ENCODE measurements around the gene GAGE12C.
"Not testable (repeated sequence)": the region's sequence is repeated elsewhere in the genome, so short reads cannot be mapped to it uniquely, and the experiment has no call there.

Gene GAGE12C

DNA sequence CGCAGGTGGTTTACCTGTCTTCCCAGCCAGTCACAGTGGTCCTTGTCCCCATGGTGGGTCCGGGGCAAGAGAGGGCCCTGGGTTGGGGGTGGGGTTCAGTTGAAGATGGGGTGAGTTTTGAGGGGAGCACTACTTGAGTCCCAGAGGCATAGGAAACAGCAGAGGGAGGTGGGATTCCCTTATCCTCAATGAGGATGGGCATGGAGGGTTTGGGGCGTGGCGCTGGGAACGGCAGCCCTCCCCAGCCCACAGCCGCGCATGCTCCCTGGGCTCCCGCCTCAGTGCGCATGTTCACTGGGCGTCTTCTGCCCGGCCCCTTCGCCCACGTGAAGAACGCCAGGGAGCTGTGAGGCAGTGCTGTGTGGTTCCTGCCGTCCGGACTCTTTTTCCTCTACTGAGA lies at the start of gene GAGE12C:
TSS of gene GAGE12C (plus strand) at position 301 of the 400 bp plus-strand sequence. CDS start 1,155 bp downstream, outside the sequence.
- DNase-seq = not testable (repeated sequence)

- DNase-seq = not testable (repeated sequence)
Observed at GRCh38 chrX:49541433-49541832, 9.5 kb downstream of the GAGE12C start, which contains the start of gene GAGE12D. TSS of gene GAGE12D (plus strand) at chrX:49541733. CDS start at chrX:49542888, 1,155 bp downstream.

DNA sequence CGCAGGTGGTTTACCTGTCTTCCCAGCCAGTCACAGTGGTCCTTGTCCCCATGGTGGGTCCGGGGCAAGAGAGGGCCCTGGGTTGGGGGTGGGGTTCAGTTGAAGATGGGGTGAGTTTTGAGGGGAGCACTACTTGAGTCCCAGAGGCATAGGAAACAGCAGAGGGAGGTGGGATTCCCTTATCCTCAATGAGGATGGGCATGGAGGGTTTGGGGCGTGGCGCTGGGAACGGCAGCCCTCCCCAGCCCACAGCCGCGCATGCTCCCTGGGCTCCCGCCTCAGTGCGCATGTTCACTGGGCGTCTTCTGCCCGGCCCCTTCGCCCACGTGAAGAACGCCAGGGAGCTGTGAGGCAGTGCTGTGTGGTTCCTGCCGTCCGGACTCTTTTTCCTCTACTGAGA lies 19.0 kb downstream of the GAGE12C start, which contains the start of gene GAGE12E:
TSS of gene GAGE12E (plus strand) at position 301 of the 400 bp plus-strand sequence. CDS start 1,155 bp downstream, outside the sequence.
- DNase-seq = not testable (repeated sequence)

GRCh38 chrX:49560542-49560941 lies 28.6 kb downstream of the GAGE12C start, which contains the start of gene GAGE12F:
TSS of gene GAGE12F (plus strand) at chrX:49560842. CDS start at chrX:49561997, 1,155 bp downstream.
- not testable (repeated sequence) for DNase-seq

GRCh38 chrX:49568728-49569127 lies 36.8 kb downstream of the GAGE12C start:
- DNase-seq = not testable (repeated sequence)

- not testable (repeated sequence) for DNase-seq
Observed at GRCh38 chrX:49569152-49569551, 37.2 kb downstream of the GAGE12C start.

- DNase-seq = not testable (repeated sequence)
Observed at GRCh38 chrX:49570100-49570499, 38.1 kb downstream of the GAGE12C start, which contains the start of gene GAGE12G. TSS of gene GAGE12G (plus strand) at chrX:49570400. CDS start at chrX:49571555, 1,155 bp downstream.

GRCh38 chrX:49579649-49580048 lies 47.7 kb downstream of the GAGE12C start, which contains the start of gene GAGE12H:
TSS of gene GAGE12H (plus strand) at chrX:49579949. CDS start at chrX:49581104, 1,155 bp downstream.
- DNase-seq = not testable (repeated sequence)

Data from inflammatory macrophage treated with lipopolysaccharide for 1 hour (primary cell).